ENCODE measurements around the gene SSU72. TPM values are rescaled to one million over a fixed set of nuclear protein-coding genes. Genes with fewer than 3 reads are reported as not detected.

Gene SSU72
- total RNA-seq, 1 donor from 2014 or later: 104 TPM

DNA sequence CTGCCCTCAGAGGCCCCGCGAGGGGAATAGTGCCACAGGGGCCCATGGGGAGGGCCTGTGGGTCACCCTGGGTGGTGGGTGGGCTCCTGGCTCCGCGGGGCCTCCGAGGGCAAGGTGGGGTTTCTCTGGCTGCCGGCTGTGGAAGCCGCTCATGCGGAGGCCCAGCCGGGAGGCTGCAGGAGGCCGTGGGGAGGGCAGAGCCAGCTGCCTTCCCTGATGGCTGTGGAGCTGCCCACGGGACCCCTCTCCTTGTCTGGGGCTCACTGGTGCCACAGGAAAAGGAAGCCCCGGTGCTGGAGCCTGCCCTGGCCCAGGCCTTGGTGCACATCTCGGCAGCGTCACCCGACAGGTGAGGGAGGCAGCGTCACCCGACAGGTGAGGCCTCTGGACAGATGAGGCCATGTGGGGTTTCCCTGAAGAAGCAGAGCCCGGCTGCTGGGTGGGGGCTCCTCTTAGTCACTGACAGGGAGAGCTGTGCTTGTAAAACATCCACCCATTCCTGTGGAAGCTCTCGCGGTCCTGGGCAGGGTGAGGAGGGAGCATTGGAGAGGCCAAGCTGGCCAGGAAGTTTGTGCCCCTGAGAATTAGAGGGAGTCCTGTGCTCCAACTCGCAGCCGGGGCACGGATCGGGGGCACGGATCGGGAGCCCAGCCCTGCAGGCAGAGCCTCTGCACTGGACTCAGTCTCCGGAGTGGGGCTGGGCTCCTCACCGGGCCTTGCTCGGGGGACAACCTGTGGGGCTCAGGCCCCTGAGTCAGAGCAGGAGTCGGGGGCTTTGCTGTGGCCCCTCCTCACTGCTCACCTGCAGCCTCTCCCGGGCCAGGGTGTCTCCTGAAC, 46.7 kb upstream of the SSU72 start:
- peaks cover 69% of the 10 kb centered on the region for H3K4me1 ChIP-seq
- intact Hi-C loops (cut with micrococcal nuclease): no loop called here
- no peak overlapping the region for H3K4me3 ChIP-seq
- H3K27ac ChIP-seq (replicated peaks): peak overlapping the region; percentile 87
- H3K36me3 ChIP-seq: peaks cover 15% of the 10 kb centered on the region
- DNase-seq: no peak
- TF ChIP-seq, protein P1, sequence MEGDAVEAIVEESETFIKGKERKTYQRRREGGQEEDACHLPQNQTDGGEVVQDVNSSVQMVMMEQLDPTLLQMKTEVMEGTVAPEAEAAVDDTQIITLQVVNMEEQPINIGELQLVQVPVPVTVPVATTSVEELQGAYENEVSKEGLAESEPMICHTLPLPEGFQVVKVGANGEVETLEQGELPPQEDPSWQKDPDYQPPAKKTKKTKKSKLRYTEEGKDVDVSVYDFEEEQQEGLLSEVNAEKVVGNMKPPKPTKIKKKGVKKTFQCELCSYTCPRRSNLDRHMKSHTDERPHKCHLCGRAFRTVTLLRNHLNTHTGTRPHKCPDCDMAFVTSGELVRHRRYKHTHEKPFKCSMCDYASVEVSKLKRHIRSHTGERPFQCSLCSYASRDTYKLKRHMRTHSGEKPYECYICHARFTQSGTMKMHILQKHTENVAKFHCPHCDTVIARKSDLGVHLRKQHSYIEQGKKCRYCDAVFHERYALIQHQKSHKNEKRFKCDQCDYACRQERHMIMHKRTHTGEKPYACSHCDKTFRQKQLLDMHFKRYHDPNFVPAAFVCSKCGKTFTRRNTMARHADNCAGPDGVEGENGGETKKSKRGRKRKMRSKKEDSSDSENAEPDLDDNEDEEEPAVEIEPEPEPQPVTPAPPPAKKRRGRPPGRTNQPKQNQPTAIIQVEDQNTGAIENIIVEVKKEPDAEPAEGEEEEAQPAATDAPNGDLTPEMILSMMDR (IDR thresholded peaks at IDR 0.05; ENCODE audit: borderline replicate concordance): no peak
- H3K9me3 ChIP-seq (replicated peaks): no peaks in the 10 kb centered on the region
- H3K27me3 ChIP-seq (ENCODE audit: low read depth): no peaks in the 10 kb centered on the region

DNA sequence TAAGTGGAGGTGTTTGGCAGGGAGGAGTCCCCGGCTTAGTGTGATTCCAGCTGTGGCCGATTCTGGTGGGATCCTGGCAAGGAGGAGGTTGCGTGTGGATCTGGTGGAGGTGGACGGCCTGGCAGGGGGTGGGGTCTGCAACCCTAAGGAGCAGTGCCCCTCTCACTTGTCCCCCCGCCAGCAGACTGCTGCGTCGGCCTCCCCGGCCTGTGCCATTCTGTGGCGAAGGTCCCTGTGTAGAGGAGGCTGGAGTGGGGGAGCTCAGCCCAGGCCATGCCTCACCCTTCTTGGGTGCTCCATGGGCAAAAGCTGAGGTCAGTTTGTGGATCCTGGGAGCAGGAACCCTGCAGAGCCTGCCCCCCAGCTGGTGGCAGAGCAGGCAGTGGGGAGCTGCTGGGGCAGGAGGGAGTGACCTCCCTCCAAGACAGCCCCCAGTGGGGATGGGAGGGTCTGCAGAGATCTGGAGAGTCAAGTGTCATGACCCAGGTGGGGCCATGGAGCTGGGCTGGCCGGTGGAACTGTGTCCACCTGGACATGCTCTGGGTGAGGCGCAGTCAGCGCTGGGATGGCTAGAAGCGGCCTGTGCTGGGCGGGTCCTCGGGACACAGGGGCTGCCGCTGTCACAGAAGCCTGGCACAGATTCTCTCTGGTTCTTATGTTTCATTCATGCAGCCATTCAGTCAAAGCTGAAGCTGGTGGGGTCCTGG, 45.9 kb upstream of the SSU72 start:
- Histone ChIP-seq H3K27ac (replicated peaks) (peak overlapping the region; percentile 87), H3K9me3 (replicated peaks) (no peaks in the 10 kb centered on the region), H3K36me3 (peaks cover 15% of the 10 kb centered on the region), H3K27me3 (ENCODE audit: low read depth) (no peaks in the 10 kb centered on the region), H3K4me1 (peaks cover 65% of the 10 kb centered on the region), H3K4me3 (peak overlapping the region; percentile 19)
- intact Hi-C loops (cut with micrococcal nuclease): no loop called here
- TF ChIP-seq, protein P1 (IDR thresholded peaks at IDR 0.05; ENCODE audit: borderline replicate concordance): no peak
- no peak for DNase-seq

DNA sequence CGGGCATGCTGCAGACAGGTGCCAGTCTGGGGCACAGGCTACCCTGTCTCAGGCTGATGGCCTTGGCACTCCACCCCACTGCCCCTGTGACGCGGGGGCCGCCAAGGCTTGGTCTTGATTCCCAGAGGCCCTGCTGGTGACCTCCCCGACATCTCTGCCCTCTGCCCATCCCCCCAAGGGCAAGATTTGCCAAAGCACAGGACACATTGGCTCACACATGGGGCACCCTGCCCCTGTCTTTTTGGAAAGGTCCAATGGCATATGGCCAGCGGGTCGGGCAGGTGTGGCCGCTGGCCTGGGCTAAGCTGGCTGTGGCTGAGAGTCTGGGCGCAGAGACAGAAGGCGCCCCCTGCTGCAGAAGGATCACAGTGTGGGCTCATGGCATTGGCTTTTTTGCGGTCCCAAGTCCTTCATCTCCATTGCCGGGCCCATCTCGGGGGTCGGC, 45.3 kb upstream of the SSU72 start:
- peak overlapping the region; percentile 87 for H3K27ac ChIP-seq (replicated peaks)
- peak overlapping the region; percentile 19 for H3K4me3 ChIP-seq
- H3K4me1 ChIP-seq: peaks cover 63% of the 10 kb centered on the region
- DNase-seq: peak; percentile 75
- H3K9me3 ChIP-seq (replicated peaks): no peaks in the 10 kb centered on the region
- H3K27me3 ChIP-seq (ENCODE audit: low read depth): no peaks in the 10 kb centered on the region
- H3K36me3 ChIP-seq: peaks cover 15% of the 10 kb centered on the region
- intact Hi-C loops (cut with micrococcal nuclease): no loop called here
- TF ChIP-seq, protein P1 (IDR thresholded peaks at IDR 0.05; ENCODE audit: borderline replicate concordance): peak; percentile 50

DNA sequence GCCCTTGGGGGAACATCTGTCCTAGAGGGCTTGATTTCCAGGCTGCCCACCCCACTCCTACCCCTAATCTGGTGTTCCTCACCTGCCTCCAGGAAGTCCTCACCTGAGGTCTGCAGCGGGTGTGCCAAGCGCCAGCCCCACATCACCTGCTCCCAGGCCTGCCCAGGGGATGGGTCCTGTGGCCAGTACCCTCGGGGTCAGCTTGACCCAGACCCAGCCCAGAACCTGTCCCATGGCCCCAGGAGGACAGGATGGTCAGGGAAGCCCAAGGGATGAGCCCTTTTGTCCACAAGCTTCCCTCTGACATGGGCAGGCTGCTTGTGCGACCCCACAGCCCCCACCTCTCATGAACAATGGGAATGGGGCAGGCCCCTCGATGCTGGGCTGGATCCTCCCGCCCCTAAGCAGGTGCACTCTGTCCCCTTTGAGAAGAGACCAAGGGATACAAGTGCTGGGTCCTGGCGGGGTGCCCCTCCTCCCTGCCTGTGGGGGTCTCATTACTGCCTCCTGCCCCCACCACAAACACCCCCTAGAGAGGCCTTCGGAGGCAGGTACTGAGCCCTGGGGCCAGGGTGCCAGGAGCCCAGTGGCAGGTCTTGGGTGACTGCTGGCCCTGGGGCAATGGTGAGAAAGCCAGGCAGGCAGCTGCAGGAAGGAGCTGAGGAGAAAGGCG, 43.9 kb upstream of the SSU72 start:
- intact Hi-C loops (cut with micrococcal nuclease): no loop called here
- no peak overlapping the region for H3K4me3 ChIP-seq
- H3K4me1 ChIP-seq: peaks cover 66% of the 10 kb centered on the region
- TF ChIP-seq, protein P1 (IDR thresholded peaks at IDR 0.05; ENCODE audit: borderline replicate concordance): no peak
- H3K27me3 ChIP-seq (ENCODE audit: low read depth): no peaks in the 10 kb centered on the region
- peak overlapping the region; percentile 87 for H3K27ac ChIP-seq (replicated peaks)
- H3K9me3 ChIP-seq (replicated peaks): no peaks in the 10 kb centered on the region
- H3K36me3 ChIP-seq: peaks cover 10% of the 10 kb centered on the region
- DNase-seq: no peak

DNA sequence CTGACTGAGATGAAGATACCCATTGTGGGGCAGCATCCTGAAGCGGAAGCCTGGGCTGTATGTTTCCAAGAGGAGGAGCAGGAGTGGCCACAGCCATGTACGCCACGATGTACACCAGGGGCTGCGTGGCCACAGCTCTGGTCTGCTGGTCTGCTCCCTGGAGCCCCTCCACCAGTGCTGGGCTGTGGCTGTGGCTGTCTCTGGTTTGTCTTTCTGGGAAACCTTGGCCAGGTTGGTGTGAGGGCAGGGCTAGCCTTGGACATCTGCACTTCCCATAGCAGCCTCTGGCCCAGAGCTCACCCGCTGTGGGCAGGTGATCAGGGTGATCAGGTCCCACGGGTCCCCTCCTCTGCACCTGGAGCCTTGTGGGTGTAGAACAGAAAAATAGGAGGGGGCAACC, 43.3 kb upstream of the SSU72 start:
- intact Hi-C loops (cut with micrococcal nuclease): no loop called here
- H3K27me3 ChIP-seq (ENCODE audit: low read depth): no peaks in the 10 kb centered on the region
- no peak for DNase-seq
- H3K9me3 ChIP-seq (replicated peaks): no peaks in the 10 kb centered on the region
- peaks cover 70% of the 10 kb centered on the region for H3K4me1 ChIP-seq
- H3K4me3 ChIP-seq: no peak overlapping the region
- no peak overlapping the region for H3K27ac ChIP-seq (replicated peaks)
- H3K36me3 ChIP-seq: peaks cover 10% of the 10 kb centered on the region
- TF ChIP-seq, protein P1 (IDR thresholded peaks at IDR 0.05; ENCODE audit: borderline replicate concordance): no peak

Measured in left ventricle myocardium inferior (tissue), 1 donor.